Keratinocyte (primary cell): ENCODE measurements around the gene APH1A. TPM values are rescaled to one million over a fixed set of nuclear protein-coding genes. Genes with fewer than 3 reads are reported as not detected.

Experiments used
- DNase-seq: peaks from one replicate; pipeline ENCODE4 v3.0.0-alpha.2; 2011; ENCODE audit warnings: low read depth, missing footprints, low spot score
- FAIRE-seq: peaks from 2 replicates; lab custom pipeline; 2011; peaks lifted over from hg19 to GRCh38; lab: Jason Lieb, UNC
- H2AFZ ChIP-seq: 2 replicates; pipeline ENCODE4 v1.6.0; 2012; ENCODE audit warnings: low read length, control low read depth, inconsistent platforms; ENCODE audit not compliant: control insufficient read depth
- H3K27ac ChIP-seq: 2 replicates; pipeline ENCODE4 v1.5.1; 2011; ENCODE audit warnings: low read length; ENCODE audit not compliant: control insufficient read depth, insufficient read depth
- H3K27me3 ChIP-seq: 3 replicates; pipeline ENCODE4 v1.6.0; 2011; ENCODE audit warnings: low read length; ENCODE audit not compliant: control insufficient read depth, insufficient read depth; ENCODE audit errors: extremely low read depth
- H3K36me3 ChIP-seq, 2 experiments: 2 replicates in 1 of 2; 3 replicates in 1 of 2; pipeline ENCODE4 v1.5.1; 2011; ENCODE audit warnings: low read length in 2 of 2, mild to moderate bottlenecking in 1 of 2; ENCODE audit not compliant: control insufficient read depth in 2 of 2, insufficient read depth in 2 of 2; ENCODE audit errors: extremely low read depth in 1 of 2
- H3K4me1 ChIP-seq: 3 replicates; pipeline ENCODE4 v1.5.1; 2011; ENCODE audit warnings: low read length; ENCODE audit not compliant: control insufficient read depth, insufficient read depth; ENCODE audit errors: extremely low read depth
- H3K4me2 ChIP-seq: 3 replicates; pipeline ENCODE4 v1.6.0; 2011; ENCODE audit warnings: low read depth, low read length; ENCODE audit not compliant: control insufficient read depth, insufficient read depth; ENCODE audit errors: extremely low read depth
- H3K4me3 ChIP-seq, 3 experiments: fragments of 200-600 bp in 1 of 3; sonication (generic) in 1 of 3; 2 replicates in 2 of 3; 3 replicates in 1 of 3; pipeline ENCODE4 v1.5.1; 2011 to 2016; ENCODE audit warnings: low read length in 3 of 3, mild to moderate bottlenecking in 3 of 3, control low read depth in 2 of 3, inconsistent platforms in 1 of 3, low read depth in 1 of 3, mixed read lengths in 1 of 3, mixed run types in 1 of 3, moderate library complexity in 1 of 3; ENCODE audit not compliant: control insufficient read depth in 2 of 3, insufficient read depth in 2 of 3; ENCODE audit errors: extremely low read depth in 1 of 3
- H3K79me2 ChIP-seq: 2 replicates; pipeline ENCODE4 v1.6.0; 2012; ENCODE audit warnings: low read length; ENCODE audit not compliant: control insufficient read depth, insufficient read depth
- H3K9ac ChIP-seq: 3 replicates; pipeline ENCODE4 v1.6.0; 2011; ENCODE audit warnings: low read length; ENCODE audit not compliant: control insufficient read depth, insufficient read depth; ENCODE audit errors: extremely low read depth
- H3K9me1 ChIP-seq: 3 replicates; pipeline ENCODE4 v1.6.0; 2011; ENCODE audit warnings: low read length; ENCODE audit not compliant: control insufficient read depth, insufficient read depth; ENCODE audit errors: extremely low read depth
- H3K9me3 ChIP-seq: 2 replicates; pipeline ENCODE4 v1.5.1; 2012; ENCODE audit warnings: low read depth, low read length; ENCODE audit not compliant: control insufficient read depth
- H4K20me1 ChIP-seq: 3 replicates; pipeline ENCODE4 v1.6.0; 2011; ENCODE audit warnings: low read length; ENCODE audit not compliant: control insufficient read depth, insufficient read depth; ENCODE audit errors: extremely low read depth
- EZH2 ChIP-seq: IDR thresholded peaks from one replicate; pipeline ENCODE4 v1.6.1; 2012; ENCODE audit warnings: inconsistent platforms, mild to moderate bottlenecking, low read length, moderate library complexity
- dilution Hi-C: fragments of 300-500 bp; cut with MboI; formaldehyde crosslinking; loops from one replicate; pipeline ENCODE4 v1.7.0; 2020; ENCODE audit warnings: low sequenced_read_pairs; ENCODE audit not compliant: extremely low pct_ligation_motif_present
- polyA plus RNA-seq, 5 experiments: library from polyadenylated mRNA; depleted of rRNA in 3 of 5; stranded (reverse) in 3 of 5; stranded (forward) in 1 of 5; unstranded in 1 of 5; fragments of >200 nt; gene quantifications; 1 replicate in 1 of 5; 2 replicates in 3 of 5; 3 replicates in 1 of 5; pipeline versions ENCODE4 v1.2.1 to v1.2.3, GENCODE V29; 2011 to 2012; ENCODE audit warnings: missing spikeins in 2 of 5, low read depth in 1 of 5, low replicate concordance in 1 of 5
- TF ChIP-seq, protein P1 (sequence below), 3 experiments: IDR thresholded peaks in 1 of 3; conservative IDR thresholded peaks in 1 of 3; optimal IDR thresholded peaks in 1 of 3; 2 replicates in 2 of 3; 3 replicates in 1 of 3; pipeline versions ENCODE3 to v1.5.1; 2011; ENCODE audit warnings: low read length in 3 of 3, mild to moderate bottlenecking in 3 of 3, moderate library complexity in 2 of 3, control low read depth in 1 of 3, inconsistent platforms in 1 of 3; ENCODE audit not compliant: insufficient read depth in 2 of 3; ENCODE audit errors: extremely low read depth in 1 of 3

APH1A gene
- polyA plus RNA-seq, 1 donor (not counting 4 experiments of a cell fraction or from before 2014, with no cell fraction given): 149 TPM

DNA sequence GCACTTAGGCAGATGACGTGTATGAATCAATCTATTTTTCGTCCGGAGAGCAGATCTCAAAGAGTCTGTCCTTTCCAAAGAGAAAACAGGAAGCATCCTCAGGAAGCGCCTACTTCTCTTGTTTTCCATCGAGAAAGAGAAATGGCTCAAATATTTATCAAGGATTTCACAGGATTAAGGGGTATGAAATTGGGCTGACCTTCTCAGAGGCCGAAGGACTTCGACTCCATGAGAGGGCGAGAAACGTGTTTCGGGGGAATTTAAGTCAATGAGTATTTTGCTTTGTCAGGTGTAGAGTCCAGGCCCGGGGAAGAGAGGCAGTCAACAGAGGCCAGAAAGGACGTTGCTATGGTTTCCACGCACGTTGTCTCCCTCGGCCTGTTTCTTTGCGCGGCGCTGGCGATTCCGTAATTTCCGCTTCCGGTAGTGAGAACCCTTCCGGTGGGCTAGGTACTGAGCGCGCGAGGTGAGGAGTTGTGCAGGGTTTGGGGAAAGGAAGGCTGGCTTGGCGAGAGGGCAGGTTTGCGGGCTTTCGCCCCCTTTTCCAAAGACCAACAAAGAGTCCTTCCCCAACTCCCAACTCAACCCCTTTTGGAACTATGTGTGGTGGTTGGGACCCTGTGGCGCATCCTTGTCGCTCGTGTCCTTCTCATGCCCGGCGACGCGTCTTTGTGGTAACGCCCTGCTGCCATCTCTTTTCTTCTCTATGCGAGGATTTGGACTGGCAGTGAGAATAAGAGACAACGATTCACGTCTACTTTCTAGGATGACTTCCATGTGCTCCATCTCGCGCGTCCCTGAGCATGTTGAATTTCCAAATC lies 24.8 kb upstream of the APH1A start, which contains the start of gene MRPS21:
MRPS21 (plus strand) TSS at position 429 of the 821 bp plus-strand sequence. CDS start 506 bp downstream, outside the sequence.
- H2AFZ ChIP-seq: peak within 1 kb of the TSS; percentile 91
- H3K4me2 ChIP-seq: peak within 1 kb of the TSS; percentile 94
- peaks cover 38% of the 10 kb centered on the region for H3K79me2 ChIP-seq
- no peaks in the 10 kb centered on the region for H4K20me1 ChIP-seq
- DNase-seq (no peak), FAIRE-seq (peak; percentile 53)
- H3K9me1 ChIP-seq: no peaks in the 10 kb centered on the region
- H3K27me3 ChIP-seq: no peaks in the 10 kb centered on the region
- peaks cover 12% of the 10 kb centered on the region for H3K4me1 ChIP-seq
- dilution Hi-C loops: no loop called here
- peak within 1 kb of the TSS; percentile 66 to 98 (median 79) for H3K4me3 ChIP-seq
- H3K9me3 ChIP-seq: no peaks in the 10 kb centered on the region
- H3K9ac ChIP-seq: peak within 1 kb of the TSS; percentile 91
- peak within 1 kb of the TSS; percentile 89 for H3K27ac ChIP-seq
- no peak for TF ChIP-seq EZH2
- TF ChIP-seq, protein P1, sequence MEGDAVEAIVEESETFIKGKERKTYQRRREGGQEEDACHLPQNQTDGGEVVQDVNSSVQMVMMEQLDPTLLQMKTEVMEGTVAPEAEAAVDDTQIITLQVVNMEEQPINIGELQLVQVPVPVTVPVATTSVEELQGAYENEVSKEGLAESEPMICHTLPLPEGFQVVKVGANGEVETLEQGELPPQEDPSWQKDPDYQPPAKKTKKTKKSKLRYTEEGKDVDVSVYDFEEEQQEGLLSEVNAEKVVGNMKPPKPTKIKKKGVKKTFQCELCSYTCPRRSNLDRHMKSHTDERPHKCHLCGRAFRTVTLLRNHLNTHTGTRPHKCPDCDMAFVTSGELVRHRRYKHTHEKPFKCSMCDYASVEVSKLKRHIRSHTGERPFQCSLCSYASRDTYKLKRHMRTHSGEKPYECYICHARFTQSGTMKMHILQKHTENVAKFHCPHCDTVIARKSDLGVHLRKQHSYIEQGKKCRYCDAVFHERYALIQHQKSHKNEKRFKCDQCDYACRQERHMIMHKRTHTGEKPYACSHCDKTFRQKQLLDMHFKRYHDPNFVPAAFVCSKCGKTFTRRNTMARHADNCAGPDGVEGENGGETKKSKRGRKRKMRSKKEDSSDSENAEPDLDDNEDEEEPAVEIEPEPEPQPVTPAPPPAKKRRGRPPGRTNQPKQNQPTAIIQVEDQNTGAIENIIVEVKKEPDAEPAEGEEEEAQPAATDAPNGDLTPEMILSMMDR (optimal IDR thresholded peaks at IDR 0.05 in 1 of 3, IDR thresholded peaks at IDR 0.05 in 1 of 3, conservative IDR thresholded peaks at IDR 0.05 in 1 of 3; ENCODE audit: extremely low read depth in 1 of 3, insufficient read depth in 2 of 3, low read length in 3 of 3): no peak
- peaks cover 9 to 10% of the 10 kb centered on the region in 2 experiments for H3K36me3 ChIP-seq

DNA sequence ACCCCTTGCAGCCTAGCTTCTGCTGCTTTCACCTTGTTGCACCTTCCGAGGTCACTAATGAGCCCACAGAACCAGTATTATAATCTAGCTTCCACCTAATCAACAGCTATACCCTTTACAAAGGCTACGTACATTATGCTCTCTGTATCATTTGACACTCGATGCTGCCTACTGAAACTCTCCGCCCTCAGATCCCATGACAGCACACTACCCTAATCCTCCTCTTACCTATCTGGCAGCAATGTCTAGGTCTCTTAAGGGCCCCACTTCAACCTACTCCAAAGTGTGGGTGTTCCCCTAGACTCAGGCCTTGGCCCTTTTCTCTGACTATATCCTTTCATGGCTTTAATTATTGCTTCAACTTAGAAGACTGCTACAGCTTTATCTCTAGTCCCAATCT lies 20.0 kb upstream of the APH1A start:
- peaks cover 3% of the 10 kb centered on the region for H3K79me2 ChIP-seq
- H3K27me3 ChIP-seq: no peaks in the 10 kb centered on the region
- DNase-seq (no peak), FAIRE-seq (no peak)
- H4K20me1 ChIP-seq: no peaks in the 10 kb centered on the region
- peaks cover 6 to 10% of the 10 kb centered on the region in 2 experiments for H3K36me3 ChIP-seq
- dilution Hi-C loops: no loop called here
- no peak for TF ChIP-seq EZH2
- H3K27ac ChIP-seq: no peak overlapping the region
- H2AFZ ChIP-seq: no peak overlapping the region
- H3K4me2 ChIP-seq: no peak overlapping the region
- peaks cover 6% of the 10 kb centered on the region for H3K4me1 ChIP-seq
- H3K9ac ChIP-seq: no peak overlapping the region
- H3K9me3 ChIP-seq: no peaks in the 10 kb centered on the region
- H3K9me1 ChIP-seq: no peaks in the 10 kb centered on the region
- no peak overlapping the region for H3K4me3 ChIP-seq
